Spleen (tissue), 11 donors: Measurements from ENCODE around the gene NKX2-2. TPM values are rescaled to one million over a fixed set of nuclear protein-coding genes. Genes with fewer than 3 reads are reported as not detected.
"Not testable (repeated sequence)": the region's sequence is repeated elsewhere in the genome, so short reads cannot be mapped to it uniquely, and the experiment has no call there.

ENCODE experiments used
- DNase-seq: peaks from one replicate; pipeline ENCODE4 v3.0.0-alpha.2; 2020
- H3K27ac ChIP-seq, 8 donors: fragments of 200-600 bp; sonication (generic) in 7 of 8; 1 replicate in 4 of 8; 2 replicates in 4 of 8; pipeline versions ENCODE4 v1.5.0 to v1.8.0; 2016 to 2021; ENCODE audit warnings: inconsistent platforms in 4 of 8, mild to moderate bottlenecking in 4 of 8, moderate library complexity in 1 of 8
- H3K27me3 ChIP-seq, 7 donors: fragments of 200-600 bp; sonication (generic) in 6 of 7; replicated peaks in 1 of 7; 1 replicate in 4 of 7; 2 replicates in 3 of 7; pipeline versions ENCODE4 v1.5.0 to v1.8.0; 2016 to 2021; ENCODE audit warnings: inconsistent platforms in 3 of 7, mild to moderate bottlenecking in 1 of 7
- H3K36me3 ChIP-seq, 6 donors: fragments of 200-600 bp; sonication (generic) in 5 of 6; 1 replicate in 4 of 6; 2 replicates in 2 of 6; pipeline versions ENCODE4 v1.5.0 to v1.8.0; 2016 to 2021; ENCODE audit warnings: inconsistent platforms in 2 of 6
- H3K4me1 ChIP-seq, 6 donors: fragments of 200-600 bp; sonication (generic) in 5 of 6; 1 replicate in 3 of 6; 2 replicates in 3 of 6; pipeline versions ENCODE4 v1.5.0 to v1.8.0; 2016 to 2021; ENCODE audit warnings: inconsistent platforms in 3 of 6
- H3K4me3 ChIP-seq, 8 donors: fragments of 200-600 bp; sonication (generic) in 7 of 8; 1 replicate in 4 of 8; 2 replicates in 4 of 8; pipeline versions ENCODE4 v1.5.0 to v1.8.0; 2016 to 2021; ENCODE audit warnings: inconsistent platforms in 4 of 8, mild to moderate bottlenecking in 4 of 8, moderate library complexity in 2 of 8
- H3K9me3 ChIP-seq, 8 donors: fragments of 200-600 bp; sonication (generic) in 7 of 8; 1 replicate in 4 of 8; 2 replicates in 4 of 8; pipeline versions ENCODE4 v1.5.0 to v1.8.0; 2016 to 2021; ENCODE audit warnings: inconsistent platforms in 4 of 8
- CTCF ChIP-seq, 11 experiments: fragments of 200-600 bp in 7 of 11; fragments of 450-650 bp in 4 of 11; sonication (generic) in 4 of 11; IDR thresholded peaks in 8 of 11; conservative IDR thresholded peaks in 3 of 11; 1 replicate in 7 of 11; 2 replicates in 4 of 11; pipeline versions ENCODE4 v1.4.0 to v1.8.0; 2016 to 2021; ENCODE audit warnings: antibody characterized with exemption in 11 of 11, inconsistent platforms in 4 of 11, mild to moderate bottlenecking in 1 of 11
- POLR2A ChIP-seq, 3 donors: fragments of 450-650 bp; IDR thresholded peaks; one replicate each; pipeline ENCODE4 v1.5.1; 2017; ENCODE audit warnings: antibody characterized with exemption in 3 of 3, mild to moderate bottlenecking in 1 of 3
- POLR2AphosphoS5 ChIP-seq, 3 donors: sonication (generic); formaldehyde crosslinking; IDR thresholded peaks; one replicate each; pipeline ENCODE4 v1.5.1; 2017; ENCODE audit warnings: antibody characterized with exemption in 3 of 3
- WGBS, 5 donors: extraction: QIAGEN DNeasy Blood & Tissue Kit in 3 of 5; methylation state at CpG; one replicate each; pipeline versions ENCODE4 v1.1.5 to v1.1.7; 2013 to 2018; 5-methylcytosine and 5-hydroxymethylcytosine counted together
- intact Hi-C: fragments of 100-400 bp; cut with DNase I; formaldehyde crosslinking; loops from one replicate; pipeline ENCODE4 v1.15.0; 2023; ENCODE audit warnings: low total_unique reads
- polyA plus RNA-seq, 3 donors: library from polyadenylated mRNA; stranded (reverse); fragments of 200-250 nt; gene quantifications; one replicate each; pipeline ENCODE4 v1.2.1, GENCODE V29; 2013
- total RNA-seq, 7 donors: library from RNA; depleted of rRNA in 3 of 7; stranded (reverse); fragments of >200 nt in 3 of 7; fragmentation: NEBNext Ultra II Directional in 4 of 7; extraction: Animal tissue kit (Norgen Biotek cat#: 25700) in 4 of 7; gene quantifications; one replicate each; pipeline versions ENCODE4 v1.1.0 to v1.2.1, GENCODE V29; 2016 to 2021
- donor health status: healthy with polysubstance abuse.
- donor health status: DM: no; HTN: no; CAD: no; lungs with moderate emphysema.
- donor health status: DM: no; HTN: no; CAD: no.
- donor health status: Bipolar disorder and iron deficiency.
- donor health status: healthy.
- donor health status: DM: no; HTN: no; CAD: no.
- donor health status: DM: yes; HTN: yes; CAD: no.

Gene NKX2-2
- total and polyA plus RNA-seq, 10 donors = 0.03 TPM; not detected in 9

DNA sequence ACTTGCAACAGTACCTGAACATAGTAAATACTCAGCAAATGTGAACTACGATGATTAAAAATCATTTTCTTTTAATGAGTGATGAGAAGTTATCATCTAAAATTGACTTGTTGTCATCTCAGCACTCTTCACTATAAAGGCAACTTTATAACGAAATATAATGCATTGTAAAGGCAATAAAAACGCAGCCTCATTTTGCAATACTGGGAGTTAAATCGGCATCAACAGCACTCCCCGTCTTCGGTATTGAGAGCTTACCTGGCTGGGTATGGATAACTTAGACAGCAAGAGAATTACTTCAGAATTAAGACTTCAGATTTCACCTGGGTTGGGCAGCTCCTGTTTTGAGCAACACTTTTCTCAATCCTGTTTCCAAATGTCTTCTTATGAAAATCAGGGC is 20.8 kb downstream of the NKX2-2 start:
- Histone ChIP-seq H3K27ac (no peak overlapping the region), H3K9me3 (no peaks in the 10 kb centered on the region), H3K4me1 (no peaks in the 10 kb centered on the region), H3K4me3 (no peak overlapping the region), H3K27me3 (peaks cover 0 to 69% (median 19%) of the 10 kb centered on the region in 7 donors), H3K36me3 (no peaks in the 10 kb centered on the region)
- intact Hi-C loops = no loop called here
- no peak for DNase-seq
- TF ChIP-seq POLR2AphosphoS5 (IDR thresholded peaks at IDR 0.05) (no peak), POLR2A (IDR thresholded peaks at IDR 0.05) (no peak), CTCF (IDR thresholded peaks at IDR 0.05 in 8 of 11, conservative IDR thresholded peaks at IDR 0.05 in 3 of 11) (no peak)
- WGBS, 5 donors = 86 to 93% (median 91%) methylated on average over 6 of the region's 6 CpGs

- 28 to 42% (median 40%) methylated on average over 2 of the region's 2 CpGs for WGBS, 5 donors
- Histone ChIP-seq H3K9me3 (peaks cover 0 to 8% (median 0%) of the 10 kb centered on the region in 8 donors), H3K4me1 (no peaks in the 10 kb centered on the region), H3K27me3 (peaks cover 0 to 62% (median 11%) of the 10 kb centered on the region in 7 donors), H3K27ac (no peak overlapping the region), H3K36me3 (no peaks in the 10 kb centered on the region), H3K4me3 (no peak overlapping the region)
- intact Hi-C loops = no loop called here
- DNase-seq = no peak
- TF ChIP-seq CTCF (IDR thresholded peaks at IDR 0.05 in 8 of 11, conservative IDR thresholded peaks at IDR 0.05 in 3 of 11) = no peak
- no peak for TF ChIP-seq POLR2AphosphoS5 (IDR thresholded peaks at IDR 0.05)
- TF ChIP-seq POLR2A (IDR thresholded peaks at IDR 0.05) = no peak
These were observed 23.8 kb downstream of the NKX2-2 start for GRCh38 chr20:21490105-21490504.

GRCh38 chr20:21480144-21480543 is 33.7 kb downstream of the NKX2-2 start:
- H3K9me3 ChIP-seq, H3K4me3 ChIP-seq, DNase-seq, H3K36me3 ChIP-seq, H3K4me1 ChIP-seq, intact Hi-C loops, H3K27ac ChIP-seq: not testable (repeated sequence)
- 88 to 95% (median 92%) methylated on average over 2 of the region's 2 CpGs for WGBS, 5 donors
- peaks cover 0 to 34% (median 0%) of the 10 kb centered on the region in 7 donors for H3K27me3 ChIP-seq

GRCh38 chr20:21465799-21466198 is 48.1 kb downstream of the NKX2-2 start:
- intact Hi-C loops = no loop called here
- Histone ChIP-seq H3K36me3 (no peaks in the 10 kb centered on the region), H3K9me3 (peaks cover 0 to 11% (median 4%) of the 10 kb centered on the region in 8 donors), H3K4me3 (no peak overlapping the region), H3K27me3 (peaks cover 0 to 11% (median 0%) of the 10 kb centered on the region in 7 donors), H3K4me1 (no peaks in the 10 kb centered on the region), H3K27ac (no peak overlapping the region)
- TF ChIP-seq POLR2AphosphoS5 (IDR thresholded peaks at IDR 0.05) = no peak
- TF ChIP-seq CTCF (IDR thresholded peaks at IDR 0.05 in 8 of 11, conservative IDR thresholded peaks at IDR 0.05 in 3 of 11) = no peak
- no peak for TF ChIP-seq POLR2A (IDR thresholded peaks at IDR 0.05)
- DNase-seq = no peak

DNA sequence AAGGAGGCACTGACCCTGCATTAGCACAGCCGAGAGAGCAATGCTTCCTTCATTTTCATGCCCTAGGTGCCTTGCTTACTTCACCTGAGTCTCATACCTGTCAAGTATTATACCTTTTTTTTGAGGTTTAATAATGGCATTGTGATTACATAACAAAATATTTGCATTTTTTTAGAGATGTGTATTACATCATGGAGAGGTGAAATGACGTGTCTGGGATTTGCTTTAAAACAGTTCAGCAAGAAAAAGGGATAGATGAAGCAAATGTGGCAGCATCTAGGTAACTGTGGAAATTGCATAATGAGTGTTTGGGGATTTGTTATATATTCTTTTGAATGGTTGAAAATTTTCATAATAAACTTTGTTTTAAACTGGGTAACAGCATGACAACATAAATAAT is 48.9 kb downstream of the NKX2-2 start:
- H3K4me1 ChIP-seq = no peaks in the 10 kb centered on the region
- H3K27ac ChIP-seq = no peak overlapping the region
- H3K9me3 ChIP-seq = peaks cover 0 to 11% (median 4%) of the 10 kb centered on the region in 8 donors
- H3K27me3 ChIP-seq = peaks cover 0 to 16% (median 0%) of the 10 kb centered on the region in 7 donors
- intact Hi-C loops = no loop called here
- no peak overlapping the region for H3K4me3 ChIP-seq
- 68 to 81% (median 76%) methylated on average over 2 of the region's 2 CpGs for WGBS, 5 donors
- no peak for TF ChIP-seq POLR2AphosphoS5 (IDR thresholded peaks at IDR 0.05)
- TF ChIP-seq POLR2A (IDR thresholded peaks at IDR 0.05) = no peak
- no peak for TF ChIP-seq CTCF (IDR thresholded peaks at IDR 0.05 in 8 of 11, conservative IDR thresholded peaks at IDR 0.05 in 3 of 11)
- DNase-seq = no peak
- H3K36me3 ChIP-seq = no peaks in the 10 kb centered on the region
